ENCODE results near the gene TRPV4. TPM values are rescaled to one million over a fixed set of nuclear protein-coding genes. Genes with fewer than 3 reads are reported as not detected.

Gene TRPV4
- total and polyA plus RNA-seq, 10 of the 15 experiments (the other 5 are each of a cell fraction or from before 2014, with no cell fraction given): not detected

- intact Hi-C loops (cut with micrococcal nuclease; ENCODE audit: unreplicated experiment) (no loop called here), in situ Hi-C loops (cut with MboI) (loop anchor here (5.0 kb wide), 3 partner anchors 187 to 347 kb away; no protein-coding TSS in a partner anchor)
- no peak overlapping the region for H3K4me3 ChIP-seq
- FAIRE-seq (no peak), DNase-seq (ENCODE audit: low read depth, low spot score) (no peak), ATAC-seq (no peak)
- ChIA-PET SMC1A (ENCODE audit: uncharacterized antibody, unreplicated experiment) (no interaction called here), POLR2A (no interaction called here), CTCF (no interaction called here), RAD21 (ENCODE audit: unreplicated experiment) (no interaction called here)
- no peaks in the 10 kb centered on the region for H3K36me3 ChIP-seq (ENCODE audit: control insufficient read depth in 2 of 2, insufficient read depth in 2 of 2, low read length in 1 of 2)
- H4K20me1 ChIP-seq (ENCODE audit: control insufficient read depth, insufficient read depth): no peaks in the 10 kb centered on the region
- 49% methylated on average over 6 of the region's 6 CpGs for WGBS (ENCODE audit: insufficient coverage, insufficient replicate concordance, low lambda C conversion rate, missing lambda C conversion rate)
- no peak overlapping the region for H3K9ac ChIP-seq (ENCODE audit: control insufficient read depth, insufficient read depth, low read length)
- no TSS peak for BruUV-seq (replicated peaks)
- no peaks in the 10 kb centered on the region; the same call in 2 of the 3 replicates for H3K9me3 ChIP-seq (replicated peaks; ENCODE audit: control insufficient read depth, insufficient read depth, low read length)
- no peaks in the 10 kb centered on the region for H3K79me2 ChIP-seq (ENCODE audit: control insufficient read depth, insufficient read depth, low read length)
- no peaks in the 10 kb centered on the region for H3K27me3 ChIP-seq (replicated peaks in 1 of 2; ENCODE audit: control insufficient read depth in 2 of 2, insufficient read depth in 2 of 2, low read length in 1 of 2)
- no peaks in the 10 kb centered on the region for H3K4me1 ChIP-seq (ENCODE audit: control insufficient read depth, insufficient read depth, low read length)
- H2AFZ ChIP-seq (ENCODE audit: control insufficient read depth, low read depth, low read length): no peak overlapping the region; the same call in 1 of the 2 replicates
- H3K27ac ChIP-seq (ENCODE audit: control insufficient read depth, insufficient read depth): no peak overlapping the region
- no peak overlapping the region for H3K4me2 ChIP-seq (ENCODE audit: control insufficient read depth, insufficient read depth)
- peak; percentile 31; the same call in 1 of the 2 replicates for TF ChIP-seq SPI1 (IDR thresholded peaks at IDR 0.05; ENCODE audit: borderline replicate concordance, insufficient read depth, low read depth, low read length)
- no peak for TF ChIP-seq NFYA (IDR thresholded peaks at IDR 0.05; ENCODE audit: borderline replicate concordance, low read depth, low read length)
- no peak for TF ChIP-seq ZNF207 (IDR thresholded peaks at IDR 0.05; ENCODE audit: borderline replicate concordance)
Measured at GRCh38 chr12:109779382-109779781, 53.8 kb downstream of the TRPV4 start.

GRCh38 chr12:109778684-109779083 lies 54.5 kb downstream of the TRPV4 start:
- H4K20me1 ChIP-seq (ENCODE audit: control insufficient read depth, insufficient read depth): no peaks in the 10 kb centered on the region

More at GRCh38 chr12:109778684-109779083, 54.5 kb downstream of the TRPV4 start:
- ATAC-seq (no peak), FAIRE-seq (no peak), DNase-seq (ENCODE audit: low read depth, low spot score) (no peak)
- no peaks in the 10 kb centered on the region for H3K27me3 ChIP-seq (replicated peaks in 1 of 2; ENCODE audit: control insufficient read depth in 2 of 2, insufficient read depth in 2 of 2, low read length in 1 of 2)
- H3K4me3 ChIP-seq: no peak overlapping the region
- in situ Hi-C loops (cut with MboI) (loop anchor here (5.0 kb wide), 3 partner anchors 186 to 346 kb away; no protein-coding TSS in a partner anchor), intact Hi-C loops (cut with micrococcal nuclease; ENCODE audit: unreplicated experiment) (no loop called here)
- H3K9me3 ChIP-seq (replicated peaks; ENCODE audit: control insufficient read depth, insufficient read depth, low read length): no peaks in the 10 kb centered on the region; the same call in 2 of the 3 replicates
- ChIA-PET CTCF (interaction anchor here (2.3 kb wide), 1 partner anchor 66 kb away, joined by 11 read pairs; no protein-coding TSS in a partner anchor), POLR2A (no interaction called here), RAD21 (ENCODE audit: unreplicated experiment) (no interaction called here), SMC1A (ENCODE audit: uncharacterized antibody, unreplicated experiment) (interaction anchor here (3.3 kb wide), 1 partner anchor 181 kb away, joined by 14 read pairs; no protein-coding TSS in a partner anchor)
- no peak overlapping the region for H3K4me2 ChIP-seq (ENCODE audit: control insufficient read depth, insufficient read depth)
- H3K79me2 ChIP-seq (ENCODE audit: control insufficient read depth, insufficient read depth, low read length): no peaks in the 10 kb centered on the region
- TF ChIP-seq SMC3 (IDR thresholded peaks at IDR 0.05; ENCODE audit: borderline replicate concordance, low read length) (no peak), SIX5 (IDR thresholded peaks at IDR 0.05; ENCODE audit: low read depth, low read length, severe bottlenecking) (no peak), BMI1 (IDR thresholded peaks at IDR 0.05; ENCODE audit: borderline replicate concordance) (no peak), NR2C1 (IDR thresholded peaks at IDR 0.05) (no peak), GATAD2B (conservative IDR thresholded peaks at IDR 0.05; ENCODE audit: low read depth) (no peak), BHLHE40 (IDR thresholded peaks at IDR 0.05; ENCODE audit: borderline replicate concordance in 1 of 2, low read depth in 2 of 2, low read length in 1 of 2) (no peak), JUNB (IDR thresholded peaks at IDR 0.05) (no peak), CUX1 (IDR thresholded peaks at IDR 0.05; ENCODE audit: insufficient replicate concordance, low read depth, low read length) (no peak), BACH1 (IDR thresholded peaks at IDR 0.05; ENCODE audit: borderline replicate concordance) (no peak), FOS (IDR thresholded peaks at IDR 0.05; ENCODE audit: borderline replicate concordance, extremely low read depth, insufficient read length) (no peak)
- H3K36me3 ChIP-seq (ENCODE audit: control insufficient read depth in 2 of 2, insufficient read depth in 2 of 2, low read length in 1 of 2): no peaks in the 10 kb centered on the region
- 21% methylated on average over 1 of the region's 1 CpG for WGBS (ENCODE audit: insufficient coverage, insufficient replicate concordance, low lambda C conversion rate, missing lambda C conversion rate)
- BruUV-seq (replicated peaks): no TSS peak
- no peaks in the 10 kb centered on the region for H3K4me1 ChIP-seq (ENCODE audit: control insufficient read depth, insufficient read depth, low read length)
- H3K27ac ChIP-seq (ENCODE audit: control insufficient read depth, insufficient read depth): no peak overlapping the region
- no peak overlapping the region for H2AFZ ChIP-seq (ENCODE audit: control insufficient read depth, low read depth, low read length)
- no peak overlapping the region for H3K9ac ChIP-seq (ENCODE audit: control insufficient read depth, insufficient read depth, low read length)

Data from GM12878 (cell line).